T-helper 1 cell treated with Interleukin-12 subunit alpha and Interleukin-12 subunit beta and Interleukin-4 antibody, amounts not matched to agents 30 μg/mL and 1 μg/mL, for 36 hours (primary cell): Measurements from ENCODE around the gene GBE1.

Source experiments
- H3K27ac Mint-ChIP-seq: one replicate; pipeline ENCODE4 v1.8.0; 2021; ENCODE audit warnings: mild to moderate bottlenecking, mixed read lengths
- H3K27me3 Mint-ChIP-seq: one replicate; pipeline ENCODE4 v1.8.0; 2021; ENCODE audit warnings: low read depth, mixed read lengths
- H3K36me3 Mint-ChIP-seq: one replicate; pipeline ENCODE4 v1.8.0; 2021; ENCODE audit warnings: low read depth, mixed read lengths
- H3K4me1 Mint-ChIP-seq: one replicate; pipeline ENCODE4 v1.8.0; 2021; ENCODE audit warnings: low read depth, mixed read lengths
- H3K4me3 Mint-ChIP-seq: one replicate; pipeline ENCODE4 v1.8.0; 2021; ENCODE audit warnings: mild to moderate bottlenecking, moderate library complexity, mixed read lengths
- H3K9me3 Mint-ChIP-seq: one replicate; pipeline ENCODE4 v1.8.0; 2021; ENCODE audit warnings: mixed read lengths

GBE1 gene

DNA sequence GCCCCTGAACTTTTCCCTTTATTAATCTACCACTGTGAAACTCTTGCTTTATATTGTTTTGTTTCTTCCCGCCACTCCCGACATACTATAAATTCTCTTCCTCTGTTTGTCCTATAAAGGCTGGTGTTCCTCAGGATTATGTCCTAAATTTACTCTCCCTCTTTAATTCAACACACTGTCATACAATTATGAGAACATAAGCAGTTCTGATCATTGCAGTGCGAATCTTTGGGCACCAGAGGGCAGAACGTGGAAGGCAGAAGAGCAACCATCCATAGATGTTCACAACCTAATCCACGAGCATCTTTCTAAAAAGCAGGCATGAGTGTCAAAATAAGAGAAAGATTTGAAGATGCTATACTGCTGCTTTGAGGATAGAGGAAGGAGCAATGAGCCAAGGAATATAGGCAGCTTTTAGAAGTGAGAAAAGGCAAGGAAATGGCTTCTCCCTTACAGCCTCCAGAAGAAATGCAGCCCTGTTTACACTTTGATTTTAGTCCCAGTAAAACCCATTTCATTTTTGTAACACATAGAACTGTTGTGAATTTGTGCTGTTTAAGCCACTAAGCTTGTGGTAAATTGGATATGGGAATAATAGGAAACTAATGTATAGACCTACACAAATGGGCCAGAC lies 179.4 kb downstream of the GBE1 start:
- no peak overlapping the region for H3K4me3 Mint-ChIP-seq
- no peaks in the 10 kb centered on the region for H3K36me3 Mint-ChIP-seq
- no peak overlapping the region for H3K27ac Mint-ChIP-seq

DNA sequence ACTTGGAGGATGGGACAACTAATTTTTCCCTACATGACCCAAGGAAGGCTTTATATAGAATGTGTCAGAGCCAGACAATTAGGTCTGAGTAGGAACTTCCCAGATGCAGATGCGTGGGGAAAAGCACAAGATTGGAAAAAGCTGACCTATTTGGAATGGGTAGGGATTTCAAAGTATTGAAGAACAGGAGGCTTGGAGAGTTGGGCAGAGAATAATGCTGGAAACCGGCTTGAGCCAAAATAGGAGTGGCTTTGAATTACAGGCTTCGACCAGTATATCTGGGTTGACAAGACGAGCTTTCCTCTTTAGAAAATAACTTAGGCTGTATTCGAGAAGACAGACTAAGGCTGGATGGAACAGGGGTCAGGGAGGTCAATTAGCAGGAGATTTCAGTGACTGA lies 181.1 kb downstream of the GBE1 start:
- Mint-ChIP-seq H3K27ac (no peak overlapping the region), H3K27me3 (no peaks in the 10 kb centered on the region), H3K4me3 (no peak overlapping the region), H3K4me1 (no peaks in the 10 kb centered on the region), H3K36me3 (no peaks in the 10 kb centered on the region), H3K9me3 (no peaks in the 10 kb centered on the region)

More for the DNA sequence above, 179.4 kb downstream of the GBE1 start:
- no peaks in the 10 kb centered on the region for H3K4me1 Mint-ChIP-seq
- no peaks in the 10 kb centered on the region for H3K9me3 Mint-ChIP-seq
- no peaks in the 10 kb centered on the region for H3K27me3 Mint-ChIP-seq

DNA sequence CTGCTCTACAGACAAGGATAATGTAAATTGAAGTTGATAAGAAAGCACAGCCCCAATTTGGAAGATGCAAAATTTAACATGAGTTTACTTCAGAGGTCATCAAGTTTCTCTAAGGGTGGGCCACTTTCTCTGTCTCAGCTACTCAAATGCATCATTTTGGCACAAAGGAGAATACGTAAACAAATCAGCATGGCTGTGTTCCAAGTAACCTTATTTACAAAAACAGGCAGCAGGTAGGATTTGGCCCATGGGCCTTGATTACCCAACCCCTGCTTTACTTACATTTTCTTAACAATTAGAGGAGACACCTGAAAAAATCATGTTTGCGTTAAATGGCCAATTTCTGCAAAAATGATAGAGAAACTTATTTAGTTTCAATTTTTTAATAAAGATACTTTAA lies 181.7 kb downstream of the GBE1 start:
- Mint-ChIP-seq H3K27ac (no peak overlapping the region), H3K4me3 (no peak overlapping the region), H3K4me1 (no peaks in the 10 kb centered on the region), H3K36me3 (no peaks in the 10 kb centered on the region), H3K27me3 (no peaks in the 10 kb centered on the region), H3K9me3 (no peaks in the 10 kb centered on the region)

DNA sequence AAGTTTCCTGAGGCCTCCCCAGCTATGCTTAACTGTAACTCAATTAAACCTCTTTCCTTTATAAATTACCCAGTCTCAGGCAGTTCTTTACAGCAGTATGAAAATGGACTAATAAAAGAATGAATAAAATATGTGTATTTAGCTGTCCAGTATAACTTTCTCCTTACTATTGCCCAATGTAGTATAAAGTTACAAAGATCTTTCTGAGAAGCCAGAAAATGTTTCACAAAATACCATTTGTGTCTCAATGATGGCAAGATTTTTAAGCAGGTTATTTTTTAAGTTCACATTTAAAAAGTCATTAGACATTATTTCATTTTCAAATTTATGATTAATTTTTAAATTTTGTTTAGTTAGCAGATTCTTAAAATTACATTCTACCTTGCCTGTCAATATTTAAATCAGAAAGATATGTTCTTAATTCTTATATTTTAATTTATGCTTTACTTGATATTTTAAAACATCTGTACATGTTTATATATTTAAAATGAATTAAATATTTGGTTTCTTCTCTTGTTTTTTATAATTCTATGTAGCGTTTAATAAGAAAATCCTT lies 189.2 kb downstream of the GBE1 start:
- no peak overlapping the region for H3K27ac Mint-ChIP-seq
- peaks cover 5% of the 10 kb centered on the region for H3K36me3 Mint-ChIP-seq
- no peak overlapping the region for H3K4me3 Mint-ChIP-seq
- no peaks in the 10 kb centered on the region for H3K27me3 Mint-ChIP-seq
- H3K9me3 Mint-ChIP-seq = peaks cover 8% of the 10 kb centered on the region
- peaks cover 3% of the 10 kb centered on the region for H3K4me1 Mint-ChIP-seq

DNA sequence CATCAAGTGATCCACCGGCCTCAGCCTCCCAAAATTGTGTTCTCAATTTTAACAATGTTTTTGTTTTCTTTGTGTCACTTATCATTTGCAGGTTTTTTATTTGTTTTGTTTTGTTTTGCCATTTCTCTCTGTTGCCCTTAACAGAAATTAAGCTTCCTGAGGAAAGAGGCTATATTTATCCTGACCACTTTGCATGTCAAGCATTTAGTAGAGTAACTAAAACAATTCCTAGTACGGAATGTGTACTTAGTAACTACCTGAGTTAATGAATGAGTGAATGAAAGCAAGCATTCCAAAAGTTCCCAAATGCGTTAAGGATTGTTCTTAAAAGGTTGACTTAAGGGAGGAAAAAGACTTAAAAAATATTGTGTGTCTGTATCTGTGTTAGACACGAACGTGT lies 193.1 kb downstream of the GBE1 start:
- peaks cover 3% of the 10 kb centered on the region for H3K4me1 Mint-ChIP-seq

DNA sequence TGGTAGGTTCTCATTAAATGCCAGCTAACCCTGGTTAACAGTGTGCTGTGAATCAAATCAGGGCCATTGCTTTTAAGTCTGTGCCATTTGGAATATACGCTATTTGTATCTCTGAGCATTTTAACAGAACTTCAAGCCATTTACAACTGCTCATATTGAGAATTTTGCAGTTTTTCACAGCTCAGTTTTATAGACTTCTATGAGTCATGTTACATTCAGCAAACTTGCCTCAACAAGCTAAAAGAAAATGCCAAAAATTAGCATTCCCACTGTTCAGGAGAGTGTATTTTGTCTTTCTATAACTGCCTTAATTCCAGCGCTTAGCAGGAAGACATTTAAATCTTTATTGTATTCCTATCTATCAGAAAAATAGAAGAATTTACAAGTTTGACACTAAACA lies 196.4 kb downstream of the GBE1 start:
- no peaks in the 10 kb centered on the region for H3K9me3 Mint-ChIP-seq
- H3K27ac Mint-ChIP-seq = no peak overlapping the region
- H3K36me3 Mint-ChIP-seq = no peaks in the 10 kb centered on the region
- no peaks in the 10 kb centered on the region for H3K27me3 Mint-ChIP-seq
- no peaks in the 10 kb centered on the region for H3K4me1 Mint-ChIP-seq
- no peak overlapping the region for H3K4me3 Mint-ChIP-seq

More for the DNA sequence above, 193.1 kb downstream of the GBE1 start:
- no peak overlapping the region for H3K4me3 Mint-ChIP-seq
- peaks cover 3% of the 10 kb centered on the region for H3K36me3 Mint-ChIP-seq
- peaks cover 8% of the 10 kb centered on the region for H3K9me3 Mint-ChIP-seq
- no peaks in the 10 kb centered on the region for H3K27me3 Mint-ChIP-seq
- H3K27ac Mint-ChIP-seq = no peak overlapping the region

DNA sequence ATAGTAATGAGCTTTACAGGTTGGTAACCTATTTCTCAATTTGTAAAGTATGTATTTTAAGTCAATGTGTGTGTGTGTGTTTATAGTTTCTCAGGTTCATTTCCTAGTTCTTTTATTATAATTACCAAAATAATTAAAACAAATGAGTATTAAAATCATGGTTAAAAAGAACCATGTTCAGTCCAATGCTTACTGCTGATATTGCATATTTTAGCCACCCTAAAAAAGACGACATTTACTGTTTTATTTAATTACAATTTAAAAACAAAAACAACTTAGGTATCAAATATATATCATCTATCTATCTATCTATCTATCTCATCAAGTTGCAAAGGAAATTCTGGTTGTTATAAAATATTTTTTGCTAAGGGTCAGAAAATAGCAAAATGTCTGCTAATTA lies 203.3 kb downstream of the GBE1 start:
- H3K4me3 Mint-ChIP-seq = no peak overlapping the region
- no peak overlapping the region for H3K27ac Mint-ChIP-seq
- no peaks in the 10 kb centered on the region for H3K4me1 Mint-ChIP-seq
- no peaks in the 10 kb centered on the region for H3K36me3 Mint-ChIP-seq
- H3K9me3 Mint-ChIP-seq = no peaks in the 10 kb centered on the region
- H3K27me3 Mint-ChIP-seq = no peaks in the 10 kb centered on the region

DNA sequence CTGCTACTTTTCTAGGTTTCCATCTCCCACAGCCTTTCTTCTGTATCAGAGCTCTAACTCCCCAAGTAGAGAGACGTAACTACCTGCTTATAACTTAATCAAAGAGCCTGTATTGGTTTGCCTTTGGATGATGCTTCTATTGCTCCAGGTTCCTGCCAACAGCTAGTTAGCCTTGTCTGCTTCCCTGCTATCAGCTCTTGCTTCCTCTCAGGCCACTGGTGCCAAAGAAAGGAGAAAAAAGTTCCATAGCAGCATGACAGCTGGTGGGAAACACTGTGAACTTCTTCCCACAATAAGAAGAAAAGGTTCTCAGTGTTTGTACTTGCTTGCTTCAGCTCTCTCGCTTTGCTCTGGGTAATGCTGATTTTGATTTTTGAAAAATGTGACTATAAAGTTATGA lies 206.6 kb downstream of the GBE1 start:
- no peaks in the 10 kb centered on the region for H3K4me1 Mint-ChIP-seq
- H3K27me3 Mint-ChIP-seq = no peaks in the 10 kb centered on the region
- H3K36me3 Mint-ChIP-seq = peaks cover 9% of the 10 kb centered on the region
- H3K27ac Mint-ChIP-seq = no peak overlapping the region
- H3K4me3 Mint-ChIP-seq = no peak overlapping the region
- peaks cover 10% of the 10 kb centered on the region for H3K9me3 Mint-ChIP-seq

DNA sequence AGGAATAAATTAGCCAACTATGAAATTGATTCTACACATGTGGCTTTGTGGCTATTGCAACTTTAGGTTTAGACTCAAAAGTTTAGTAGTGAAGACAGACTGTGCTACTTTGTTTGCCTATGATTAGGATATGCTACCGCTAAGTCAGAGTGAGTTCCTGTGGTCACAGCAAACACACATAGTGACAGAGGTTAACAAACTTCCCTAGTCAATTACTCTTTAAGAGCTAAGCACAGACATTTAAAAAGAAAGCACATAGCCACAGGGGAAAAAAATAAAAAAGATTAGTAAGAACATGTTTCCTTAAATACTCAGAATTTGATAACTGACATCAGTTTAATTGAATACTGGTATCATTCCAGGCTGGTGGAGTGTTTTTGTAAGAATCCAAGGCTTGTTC lies 207.1 kb downstream of the GBE1 start:
- no peak overlapping the region for H3K4me3 Mint-ChIP-seq
- peaks cover 10% of the 10 kb centered on the region for H3K9me3 Mint-ChIP-seq
- H3K27ac Mint-ChIP-seq = no peak overlapping the region
- H3K36me3 Mint-ChIP-seq = peaks cover 9% of the 10 kb centered on the region
- H3K4me1 Mint-ChIP-seq = no peaks in the 10 kb centered on the region
- no peaks in the 10 kb centered on the region for H3K27me3 Mint-ChIP-seq

DNA sequence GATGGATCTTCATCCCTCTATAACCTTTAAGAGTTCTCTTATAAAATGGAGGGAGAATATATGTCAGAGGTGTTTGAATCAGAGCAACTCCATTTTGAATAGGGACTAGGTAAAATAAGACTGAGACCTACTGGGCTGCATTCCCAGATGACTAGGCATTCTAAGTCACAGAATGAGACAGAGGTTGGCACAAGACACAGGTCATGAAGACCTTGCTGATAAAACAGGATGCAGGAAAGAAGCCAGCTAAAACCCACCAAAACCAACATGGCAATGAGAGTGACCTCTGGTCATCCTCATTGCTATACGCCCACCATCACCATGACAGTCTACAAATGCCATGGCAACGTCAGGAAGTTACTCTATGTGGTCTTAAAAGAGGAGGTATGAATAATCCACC lies 211.0 kb downstream of the GBE1 start:
- no peak overlapping the region for H3K4me3 Mint-ChIP-seq
- H3K27ac Mint-ChIP-seq = no peak overlapping the region
- H3K36me3 Mint-ChIP-seq = peaks cover 11% of the 10 kb centered on the region
- H3K27me3 Mint-ChIP-seq = no peaks in the 10 kb centered on the region
- H3K9me3 Mint-ChIP-seq = peaks cover 17% of the 10 kb centered on the region
- H3K4me1 Mint-ChIP-seq = no peaks in the 10 kb centered on the region

DNA sequence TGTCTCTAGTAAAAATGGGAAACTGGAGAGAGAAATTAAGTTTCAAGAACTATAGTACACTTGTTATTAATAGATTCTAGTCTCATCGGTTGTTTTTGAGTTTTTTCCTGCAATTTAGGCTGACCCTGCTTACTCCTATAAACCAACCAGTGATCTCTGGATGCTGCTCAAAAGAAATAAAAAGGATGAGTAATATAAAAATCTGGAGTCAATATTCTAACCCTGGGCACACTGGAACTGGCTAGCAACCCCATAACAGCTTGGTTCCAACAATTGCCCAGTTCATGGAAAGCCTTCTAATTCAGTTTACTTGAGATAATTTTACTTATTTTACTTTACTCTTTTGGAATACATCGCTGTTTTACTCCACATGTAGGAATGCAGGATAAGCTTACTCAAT lies 211.6 kb downstream of the GBE1 start:
- Mint-ChIP-seq H3K4me3 (no peak overlapping the region), H3K27me3 (no peaks in the 10 kb centered on the region), H3K36me3 (peaks cover 11% of the 10 kb centered on the region), H3K27ac (no peak overlapping the region), H3K4me1 (no peaks in the 10 kb centered on the region), H3K9me3 (peaks cover 17% of the 10 kb centered on the region)

DNA sequence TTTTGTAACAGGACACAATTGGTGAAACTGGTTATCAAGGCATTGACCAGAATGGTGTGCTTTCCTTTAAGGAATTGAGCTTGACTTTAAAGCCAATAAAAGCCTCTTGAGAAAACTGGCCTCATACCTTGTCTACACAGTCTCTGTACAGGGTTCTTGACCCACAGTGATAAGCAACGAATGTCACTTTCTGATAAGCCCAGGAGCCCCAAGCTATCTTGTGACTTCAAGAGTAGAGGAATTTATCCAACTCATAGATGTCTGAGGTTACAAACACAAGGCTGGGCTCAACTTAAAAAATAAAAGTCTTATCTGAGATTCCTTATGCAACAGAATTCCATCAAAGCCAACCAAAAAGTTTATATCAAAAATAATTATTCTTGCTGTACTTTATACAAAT lies 212.1 kb downstream of the GBE1 start:
- no peak overlapping the region for H3K27ac Mint-ChIP-seq
- H3K4me3 Mint-ChIP-seq = no peak overlapping the region
- H3K27me3 Mint-ChIP-seq = no peaks in the 10 kb centered on the region
- peaks cover 17% of the 10 kb centered on the region for H3K9me3 Mint-ChIP-seq
- peaks cover 11% of the 10 kb centered on the region for H3K36me3 Mint-ChIP-seq
- H3K4me1 Mint-ChIP-seq = no peaks in the 10 kb centered on the region

DNA sequence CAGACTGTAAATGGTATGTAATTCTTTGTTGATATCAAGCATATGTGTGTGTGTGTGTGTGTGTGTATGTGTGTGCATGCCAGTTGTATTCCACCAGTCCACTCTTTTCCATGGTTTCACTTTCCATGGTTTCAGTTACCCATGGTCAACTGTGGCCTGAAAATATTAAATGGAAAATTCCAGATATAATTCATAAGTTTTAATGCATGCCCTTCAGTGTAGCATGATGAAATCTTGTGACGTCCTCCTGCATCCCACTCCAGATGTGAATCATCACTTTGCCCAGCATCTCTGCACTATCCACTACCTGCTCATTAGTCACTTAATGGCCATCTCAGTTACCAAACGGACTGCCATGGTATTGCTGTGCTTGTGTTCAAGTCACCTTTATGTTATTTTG lies 215.9 kb downstream of the GBE1 start:
- no peaks in the 10 kb centered on the region for H3K4me1 Mint-ChIP-seq
- H3K27ac Mint-ChIP-seq = no peak overlapping the region
- H3K27me3 Mint-ChIP-seq = no peaks in the 10 kb centered on the region
- H3K4me3 Mint-ChIP-seq = no peak overlapping the region
- peaks cover 7% of the 10 kb centered on the region for H3K9me3 Mint-ChIP-seq
- peaks cover 4% of the 10 kb centered on the region for H3K36me3 Mint-ChIP-seq

DNA sequence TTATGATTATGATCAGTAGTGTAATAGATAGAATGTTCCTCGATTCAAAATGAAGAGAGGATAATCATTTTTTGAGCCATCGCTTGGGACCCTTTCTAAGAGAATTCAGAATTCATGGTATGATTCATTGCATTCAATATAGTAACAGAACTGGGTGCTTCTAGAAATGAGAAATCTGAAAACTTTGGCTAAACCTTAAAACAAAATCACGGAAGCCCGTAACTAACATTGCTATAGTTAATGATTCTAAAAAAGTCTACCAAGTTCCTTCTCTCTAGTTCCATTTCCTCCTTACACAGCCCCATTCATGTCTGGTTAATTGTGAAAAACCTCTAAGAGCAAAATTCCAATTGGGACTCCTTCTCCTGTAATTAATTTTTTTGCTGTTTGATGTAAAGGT lies 217.1 kb downstream of the GBE1 start:
- no peaks in the 10 kb centered on the region for H3K27me3 Mint-ChIP-seq
- H3K36me3 Mint-ChIP-seq = peaks cover 2% of the 10 kb centered on the region
- H3K27ac Mint-ChIP-seq = no peak overlapping the region
- H3K4me1 Mint-ChIP-seq = no peaks in the 10 kb centered on the region
- peaks cover 7% of the 10 kb centered on the region for H3K9me3 Mint-ChIP-seq
- no peak overlapping the region for H3K4me3 Mint-ChIP-seq

DNA sequence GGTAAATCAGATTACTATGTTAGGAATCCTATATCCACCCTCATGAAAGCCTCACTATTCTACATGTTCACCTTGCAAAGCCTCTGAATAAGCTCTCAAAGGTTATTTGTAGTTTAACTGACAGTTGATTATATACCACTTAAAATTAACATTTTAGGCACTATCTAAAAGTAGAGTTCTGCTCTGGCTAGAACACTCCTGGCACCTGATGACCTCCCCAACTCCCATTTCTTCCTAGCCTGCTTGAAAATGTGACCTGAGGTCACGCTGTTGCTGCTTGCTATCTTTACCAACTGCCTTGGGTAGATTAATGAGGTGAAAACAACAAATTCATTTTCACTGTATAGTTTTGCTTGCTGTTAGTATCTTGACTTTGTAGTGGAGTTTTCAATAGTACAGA lies 220.7 kb downstream of the GBE1 start:
- H3K27me3 Mint-ChIP-seq = no peaks in the 10 kb centered on the region
- no peak overlapping the region for H3K4me3 Mint-ChIP-seq
- H3K36me3 Mint-ChIP-seq = no peaks in the 10 kb centered on the region
- no peak overlapping the region for H3K27ac Mint-ChIP-seq
- H3K9me3 Mint-ChIP-seq = no peaks in the 10 kb centered on the region
- H3K4me1 Mint-ChIP-seq = no peaks in the 10 kb centered on the region

DNA sequence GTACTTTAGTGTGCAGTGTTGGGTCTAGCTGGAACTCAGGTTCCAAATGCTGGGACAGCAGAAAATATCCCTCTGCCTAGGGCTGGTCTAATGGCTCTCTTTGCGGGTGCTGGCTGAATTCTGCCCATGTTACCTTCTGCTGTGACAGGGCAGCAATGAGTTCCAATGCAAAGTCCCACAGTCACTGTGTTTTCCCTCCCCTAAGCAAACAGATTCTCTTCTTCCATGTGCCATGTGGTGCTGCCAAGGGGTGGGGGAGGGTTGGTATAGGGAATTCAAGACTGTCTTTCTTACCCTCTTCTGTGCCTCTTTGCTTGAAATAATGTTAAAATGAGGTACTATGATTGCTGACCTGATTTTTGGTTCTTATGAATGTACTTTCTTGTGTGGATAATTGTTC lies 229.6 kb downstream of the GBE1 start:
- Mint-ChIP-seq H3K27me3 (no peaks in the 10 kb centered on the region), H3K4me3 (no peak overlapping the region), H3K27ac (no peak overlapping the region), H3K36me3 (peaks cover 32% of the 10 kb centered on the region), H3K9me3 (peaks cover 6% of the 10 kb centered on the region), H3K4me1 (no peaks in the 10 kb centered on the region)
